A172 (cell line): Measurements from ENCODE around the gene FKBP5. TPM values are rescaled to one million over a fixed set of nuclear protein-coding genes. Genes with fewer than 3 reads are reported as not detected.
A peak's percentile ranks its signal among the peaks of the same experiment; 100 is the strongest.
"Not testable (repeated sequence)": the region's sequence is repeated elsewhere in the genome, so short reads cannot be mapped to it uniquely, and the experiment has no call there.

Experiments
- DNase-seq: peaks from one replicate; pipeline ENCODE4 v3.0.0-alpha.2; 2015; ENCODE audit warnings: low spot score
- total RNA-seq: library from RNA; depleted of rRNA; stranded (reverse); fragments of >200 nt; shearing (Covaris generic); gene quantifications from 2 replicates; pipeline ENCODE4 v1.2.3, GENCODE V29; 2014

Gene FKBP5
- total RNA-seq, 1 experiment from 2014 or later: 8.3 TPM

GRCh38 chr6:35622283-35622682 is 66.4 kb downstream of the FKBP5 start:
- DNase-seq: no peak

GRCh38 chr6:35620706-35621105 is 68.0 kb downstream of the FKBP5 start:
- no peak for DNase-seq

GRCh38 chr6:35613762-35614161 is 75.0 kb downstream of the FKBP5 start:
- no peak for DNase-seq

GRCh38 chr6:35611240-35611639 is 77.5 kb downstream of the FKBP5 start:
- DNase-seq: peak; percentile 8

- no peak for DNase-seq
Measured at GRCh38 chr6:35610830-35611229, 77.9 kb downstream of the FKBP5 start.

- no peak for DNase-seq
Measured at GRCh38 chr6:35609588-35609987, 79.1 kb downstream of the FKBP5 start.

GRCh38 chr6:35607517-35608233 is 81.0 kb downstream of the FKBP5 start:
- DNase-seq: no peak

GRCh38 chr6:35605600-35605999 is 83.1 kb downstream of the FKBP5 start:
- no peak for DNase-seq

- DNase-seq: no peak
Measured at GRCh38 chr6:35603326-35604202, 85.2 kb downstream of the FKBP5 start.

GRCh38 chr6:35602133-35602946 is 86.4 kb downstream of the FKBP5 start:
- no peak for DNase-seq

- peak; percentile 42 for DNase-seq
Measured at GRCh38 chr6:35601331-35602132, 87.2 kb downstream of the FKBP5 start.

- DNase-seq: no peak
Measured at GRCh38 chr6:35600659-35601125, 88.0 kb downstream of the FKBP5 start.

GRCh38 chr6:35599761-35600658 is 88.7 kb downstream of the FKBP5 start:
- no peak for DNase-seq

GRCh38 chr6:35598621-35599020 is 90.1 kb downstream of the FKBP5 start:
- not testable (repeated sequence) for DNase-seq

GRCh38 chr6:35596448-35597442 is 92.0 kb downstream of the FKBP5 start:
- DNase-seq: peak; percentile 94

- DNase-seq: no peak
Measured at GRCh38 chr6:35594503-35595186, 94.1 kb downstream of the FKBP5 start.

GRCh38 chr6:35592178-35592577 is 96.5 kb downstream of the FKBP5 start:
- DNase-seq: no peak

- no peak for DNase-seq
Measured at GRCh38 chr6:35590622-35591066, 98.1 kb downstream of the FKBP5 start.
